Body of pancreas (tissue), 4 donors: Measurements from ENCODE around the gene CFH. TPM values are rescaled to one million over a fixed set of nuclear protein-coding genes. Genes with fewer than 3 reads are reported as not detected.

Experiments used
- ATAC-seq: fragments of 150-250 bp; one replicate; pipeline ENCODE4 v1.9.1; 2016
- DNase-seq, 4 donors: peaks; one replicate each; pipeline ENCODE4 v3.0.0-alpha.2; 2019
- H3K27ac ChIP-seq, 4 donors: fragments of 200-600 bp; sonication (generic); 1 replicate in 3 of 4; 2 replicates in 1 of 4; pipeline versions ENCODE4 v1.5.1 to v1.6.1; 2016 to 2019; ENCODE audit warnings: mild to moderate bottlenecking in 1 of 4, mixed read lengths in 1 of 4, moderate library complexity in 1 of 4
- H3K27me3 ChIP-seq, 2 donors: fragments of 200-600 bp; sonication (generic); one replicate each; pipeline ENCODE4 v1.6.0; 2016; ENCODE audit warnings: mild to moderate bottlenecking in 1 of 2
- H3K36me3 ChIP-seq, 2 donors: fragments of 200-600 bp; sonication (generic); replicated peaks in 1 of 2; 2 replicates each; pipeline ENCODE4 v1.5.1; 2016; ENCODE audit warnings: low read depth in 2 of 2; ENCODE audit not compliant: insufficient read depth in 1 of 2
- H3K4me1 ChIP-seq: fragments of 200-600 bp; sonication (generic); one replicate; pipeline ENCODE4 v1.6.0; 2016
- H3K4me3 ChIP-seq, 2 donors: fragments of 200-600 bp; sonication (generic); 1 replicate in 1 of 2; 2 replicates in 1 of 2; pipeline ENCODE4 v1.5.1; 2016 to 2019
- H3K9me3 ChIP-seq, 3 donors: fragments of 200-600 bp; sonication (generic); 1 replicate in 2 of 3; 2 replicates in 1 of 3; pipeline ENCODE4 v1.5.1; 2016
- POLR2A ChIP-seq, 3 donors: fragments of 450-650 bp; IDR thresholded peaks; one replicate each; pipeline ENCODE4 v1.6.1; 2016; ENCODE audit warnings: antibody characterized with exemption in 3 of 3, mild to moderate bottlenecking in 2 of 3
- WGBS, 2 donors: methylation state at CpG; one replicate each; pipeline ENCODE4 v1.1.5; 2017; 5-methylcytosine and 5-hydroxymethylcytosine counted together
- intact Hi-C: fragments of 100-400 bp; cut with DNase I; formaldehyde crosslinking; loops from one replicate; pipeline ENCODE4 v1.15.1; 2023
- total RNA-seq, 2 donors: library from RNA; depleted of rRNA; stranded (reverse); fragments of >200 nt; gene quantifications; one replicate each; pipeline ENCODE4 v1.1.0, GENCODE V29; 2016
- TF ChIP-seq, protein P1 (sequence below), 7 experiments: fragments of 450-650 bp in 4 of 7; fragments of 200-600 bp in 3 of 7; sonication (generic) in 3 of 7; IDR thresholded peaks; one replicate each; pipeline ENCODE4 v1.5.1; 2016 to 2019; ENCODE audit warnings: antibody characterized with exemption in 7 of 7

Gene CFH
- 10 to 100 TPM; 12.2 to 46.7 TPM for total RNA-seq

DNA sequence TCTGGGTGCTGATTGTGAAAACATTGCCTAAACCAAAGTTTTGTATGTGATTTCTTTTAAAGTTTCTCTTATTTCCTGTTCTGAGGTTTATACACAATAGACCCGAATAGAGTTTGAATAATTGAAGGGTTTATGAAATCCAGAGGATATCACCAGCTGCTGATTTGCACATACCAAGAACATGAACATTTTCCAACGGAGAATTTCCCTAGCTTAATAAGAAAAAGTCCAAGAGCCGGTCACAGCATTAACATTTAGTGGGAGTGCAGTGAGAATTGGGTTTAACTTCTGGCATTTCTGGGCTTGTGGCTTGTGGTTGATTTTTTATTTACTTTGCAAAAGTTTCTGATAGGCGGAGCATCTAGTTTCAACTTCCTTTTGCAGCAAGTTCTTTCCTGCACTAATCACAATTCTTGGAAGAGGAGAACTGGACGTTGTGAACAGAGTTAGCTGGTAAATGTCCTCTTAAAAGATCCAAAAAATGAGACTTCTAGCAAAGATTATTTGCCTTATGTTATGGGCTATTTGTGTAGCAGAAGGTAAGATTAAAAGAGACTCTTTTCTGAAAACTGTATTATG lies at the start of gene CFH:
Gene CFH (plus strand): TSS at position 407 of the 579 bp plus-strand sequence. CDS start 75 bp downstream, at position 482.
- Histone ChIP-seq H3K4me1 (no peaks in the 10 kb centered on the region), H3K36me3 (no peaks in the 10 kb centered on the region), H3K4me3 (no peak within 1 kb of the TSS), H3K27me3 (no peaks in the 10 kb centered on the region), H3K27ac (no peak within 1 kb of the TSS), H3K9me3 (no peaks in the 10 kb centered on the region)
- intact Hi-C loops = no loop called here
- peak; percentile 38 for ATAC-seq
- TF ChIP-seq, protein P1, sequence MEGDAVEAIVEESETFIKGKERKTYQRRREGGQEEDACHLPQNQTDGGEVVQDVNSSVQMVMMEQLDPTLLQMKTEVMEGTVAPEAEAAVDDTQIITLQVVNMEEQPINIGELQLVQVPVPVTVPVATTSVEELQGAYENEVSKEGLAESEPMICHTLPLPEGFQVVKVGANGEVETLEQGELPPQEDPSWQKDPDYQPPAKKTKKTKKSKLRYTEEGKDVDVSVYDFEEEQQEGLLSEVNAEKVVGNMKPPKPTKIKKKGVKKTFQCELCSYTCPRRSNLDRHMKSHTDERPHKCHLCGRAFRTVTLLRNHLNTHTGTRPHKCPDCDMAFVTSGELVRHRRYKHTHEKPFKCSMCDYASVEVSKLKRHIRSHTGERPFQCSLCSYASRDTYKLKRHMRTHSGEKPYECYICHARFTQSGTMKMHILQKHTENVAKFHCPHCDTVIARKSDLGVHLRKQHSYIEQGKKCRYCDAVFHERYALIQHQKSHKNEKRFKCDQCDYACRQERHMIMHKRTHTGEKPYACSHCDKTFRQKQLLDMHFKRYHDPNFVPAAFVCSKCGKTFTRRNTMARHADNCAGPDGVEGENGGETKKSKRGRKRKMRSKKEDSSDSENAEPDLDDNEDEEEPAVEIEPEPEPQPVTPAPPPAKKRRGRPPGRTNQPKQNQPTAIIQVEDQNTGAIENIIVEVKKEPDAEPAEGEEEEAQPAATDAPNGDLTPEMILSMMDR (IDR thresholded peaks at IDR 0.05) = no peak
- peak in 1 of 3 donors; percentile 43 for TF ChIP-seq POLR2A (IDR thresholded peaks at IDR 0.05)
- 17 to 28% methylated on average over 5 of the region's 5 CpGs for WGBS, 2 donors
- peak in 1 of 4 donors; percentile 7 for DNase-seq

DNA sequence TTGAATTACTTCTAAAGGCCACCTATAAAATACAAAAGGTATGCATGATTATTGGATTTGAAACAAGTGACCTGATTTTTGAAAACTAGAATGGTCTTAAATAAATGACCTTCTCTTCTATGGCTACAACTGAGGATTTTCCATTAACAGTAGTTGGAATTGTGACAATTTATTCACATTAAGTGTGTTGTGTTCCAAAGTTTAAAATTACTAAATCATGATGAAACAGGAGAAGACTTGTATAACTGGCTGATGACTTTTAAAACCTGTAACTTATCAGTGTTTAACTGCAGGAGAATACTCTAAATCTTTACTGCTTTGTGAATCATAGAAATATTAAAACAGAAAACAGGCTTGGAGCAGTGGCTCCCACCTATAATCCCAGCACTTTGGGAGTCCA lies 48.2 kb upstream of the CFH start:
- H3K4me3 ChIP-seq = no peak overlapping the region
- no peak for DNase-seq
- intact Hi-C loops = no loop called here
- H3K27ac ChIP-seq = no peak overlapping the region
- no peaks in the 10 kb centered on the region for H3K36me3 ChIP-seq
- no peaks in the 10 kb centered on the region for H3K9me3 ChIP-seq
- no peaks in the 10 kb centered on the region for H3K27me3 ChIP-seq
- H3K4me1 ChIP-seq = peaks cover 10% of the 10 kb centered on the region
- TF ChIP-seq, protein P1 (IDR thresholded peaks at IDR 0.05) = no peak
- no peak for TF ChIP-seq POLR2A (IDR thresholded peaks at IDR 0.05)
- no peak for ATAC-seq

DNA sequence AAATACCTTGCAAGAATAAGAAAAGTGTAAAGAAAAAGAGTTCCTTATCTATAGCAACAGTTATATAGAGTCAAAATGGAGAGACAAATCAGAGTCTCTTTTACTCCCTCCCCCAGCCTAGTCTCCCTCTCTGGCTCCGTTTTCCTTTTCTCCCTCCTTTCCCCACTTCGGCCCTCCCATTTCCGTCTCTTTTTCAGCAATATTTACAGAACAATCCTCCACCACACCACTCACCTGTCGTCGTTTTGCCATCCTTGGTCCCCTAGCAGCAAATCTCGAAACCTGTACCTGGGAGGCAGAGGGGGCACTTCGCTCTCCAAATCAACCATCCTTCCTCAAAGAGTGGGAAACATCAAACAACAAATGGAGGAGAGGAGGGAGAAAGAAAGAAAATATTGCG lies 43.9 kb upstream of the CFH start:
- no peak overlapping the region for H3K4me3 ChIP-seq
- no peaks in the 10 kb centered on the region for H3K36me3 ChIP-seq
- no peaks in the 10 kb centered on the region for H3K9me3 ChIP-seq
- DNase-seq (no peak), ATAC-seq (no peak)
- no peaks in the 10 kb centered on the region for H3K27me3 ChIP-seq
- TF ChIP-seq, protein P1 (IDR thresholded peaks at IDR 0.05) = no peak
- TF ChIP-seq POLR2A (IDR thresholded peaks at IDR 0.05) = no peak
- intact Hi-C loops = no loop called here
- no peak overlapping the region for H3K27ac ChIP-seq
- peaks cover 18% of the 10 kb centered on the region for H3K4me1 ChIP-seq
- 1 to 4% methylated on average over 8 of the region's 8 CpGs for WGBS, 2 donors

DNA sequence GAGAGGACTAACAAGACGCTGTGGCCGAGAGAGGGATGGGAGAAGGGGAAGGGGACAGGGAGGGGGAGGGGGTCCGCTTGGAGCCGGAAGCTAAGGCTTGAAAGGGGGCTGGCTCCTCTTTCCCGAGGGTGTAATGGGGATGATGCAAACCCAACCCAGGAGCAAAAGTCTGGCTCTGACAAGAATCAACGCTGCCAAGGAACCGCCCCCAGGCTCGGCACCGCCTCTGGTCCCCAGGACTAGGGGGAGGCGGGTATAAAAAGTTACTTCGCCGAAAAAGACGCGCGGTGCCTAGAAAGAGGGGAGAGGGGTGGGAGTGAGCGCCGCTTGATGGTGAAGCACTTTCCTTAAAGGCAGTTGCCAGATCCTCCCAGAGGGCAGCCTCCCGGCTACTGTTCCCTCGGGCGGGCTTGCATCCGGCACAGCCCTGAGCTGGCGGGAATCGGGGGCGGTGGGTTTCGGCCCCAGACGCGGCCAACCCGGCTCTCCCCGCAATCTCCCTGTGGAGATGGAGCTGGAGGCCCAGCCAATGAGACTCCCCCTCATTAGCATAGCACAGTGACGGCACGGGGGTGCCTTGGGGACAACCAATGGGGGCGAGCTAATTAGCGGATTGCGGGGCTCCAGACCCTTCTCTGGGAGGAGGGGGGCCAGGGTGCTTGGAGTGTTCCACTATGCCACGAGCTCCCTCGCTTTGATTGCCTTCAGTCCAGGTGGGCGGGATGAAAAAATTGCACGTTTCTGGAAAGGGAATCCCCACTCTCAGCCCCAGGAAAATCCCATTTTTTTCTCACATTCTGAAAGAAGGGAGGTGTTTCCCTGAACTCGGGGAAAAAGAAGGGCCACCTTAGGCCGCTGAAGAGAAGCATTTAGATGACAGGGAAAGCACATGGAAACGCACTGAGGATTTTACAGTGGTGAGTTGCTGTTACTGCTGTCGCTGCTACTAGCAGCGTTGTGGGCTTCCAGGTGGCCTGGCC lies 43.2 kb upstream of the CFH start, which contains the start of gene KCNT2:
Gene KCNT2 (minus strand): TSS at position 51 of the 980 bp plus-strand sequence. CDS start 131 bp downstream, outside the sequence.
- Histone ChIP-seq H3K27me3 (no peaks in the 10 kb centered on the region), H3K4me1 (peaks cover 18% of the 10 kb centered on the region), H3K4me3 (peak within 1 kb of the TSS in 1 of 2 donors; percentile 11), H3K36me3 (no peaks in the 10 kb centered on the region), H3K9me3 (no peaks in the 10 kb centered on the region), H3K27ac (no peak within 1 kb of the TSS)
- WGBS, 2 donors = 2% methylated on average over 43 of the region's 43 CpGs
- intact Hi-C loops = no loop called here
- peak; percentile 61 for ATAC-seq
- no peak for TF ChIP-seq POLR2A (IDR thresholded peaks at IDR 0.05)
- TF ChIP-seq, protein P1 (IDR thresholded peaks at IDR 0.05) = no peak
- DNase-seq = peak; percentile 23 to 34 (median 28)
